IMR-90 (cell line): ENCODE measurements around the gene CCNYL1.

Experiments used
- BHLHE40 ChIP-seq: fragments of 150-350 bp; IDR thresholded peaks from 2 replicates; pipeline ENCODE4 v1.6.1; 2016; ENCODE audit warnings: mild to moderate bottlenecking, low read depth, low read length
- CEBPB ChIP-seq: IDR thresholded peaks from 2 replicates; pipeline ENCODE4 v1.6.1; 2012; ENCODE audit warnings: low read depth, low read length, improper control_type of control experiment
- CHD1 ChIP-seq: IDR thresholded peaks from 2 replicates; pipeline ENCODE4 v1.6.1; 2012; ENCODE audit warnings: low read depth, low read length, improper control_type of control experiment
- NFE2L2 ChIP-seq: fragments of 150-350 bp; IDR thresholded peaks from 2 replicates; pipeline ENCODE4 v1.6.1; 2016; ENCODE audit warnings: low read depth, mild to moderate bottlenecking, low read length
- POLR2A ChIP-seq: IDR thresholded peaks from 2 replicates; pipeline ENCODE4 v1.6.1; 2012; ENCODE audit warnings: mild to moderate bottlenecking, low read depth, low read length
- RAD21 ChIP-seq: IDR thresholded peaks from 2 replicates; pipeline ENCODE4 v1.6.1; 2012; ENCODE audit warnings: low read length, improper control_type of control experiment
- TF ChIP-seq, protein P1 (sequence below): conservative IDR thresholded peaks from 2 replicates; pipeline ENCODE4 v1.5.1; 2012; ENCODE audit warnings: mild to moderate bottlenecking, low read depth, low read length, improper control_type of control experiment
- TF ChIP-seq, protein P2 (sequence below): fragments of 150-350 bp; IDR thresholded peaks from 2 replicates; pipeline ENCODE4 v1.6.1; 2016; ENCODE audit warnings: low read depth, mild to moderate bottlenecking, low read length, moderate library complexity, borderline replicate concordance

DNA sequence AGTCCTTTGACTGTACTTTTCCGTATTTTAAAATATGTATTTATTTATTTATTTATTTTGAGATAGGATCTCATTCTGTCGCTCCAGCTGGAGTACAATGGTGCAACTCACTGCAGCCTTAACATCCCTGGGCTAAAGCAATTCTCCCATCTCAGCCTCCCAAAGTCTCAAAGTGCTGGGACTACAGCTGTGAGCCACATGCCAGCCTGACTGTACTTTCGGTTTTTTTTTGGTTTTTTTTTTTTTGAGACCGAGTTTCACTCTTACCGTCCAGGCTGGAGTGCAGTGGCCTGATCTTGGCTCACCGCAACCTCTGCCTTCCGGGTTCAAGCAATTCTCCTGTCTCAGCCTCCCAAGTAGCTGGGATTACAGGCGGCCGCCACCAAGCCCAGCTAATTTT is 28.9 kb upstream of the CCNYL1 start:
- TF ChIP-seq, protein P1, sequence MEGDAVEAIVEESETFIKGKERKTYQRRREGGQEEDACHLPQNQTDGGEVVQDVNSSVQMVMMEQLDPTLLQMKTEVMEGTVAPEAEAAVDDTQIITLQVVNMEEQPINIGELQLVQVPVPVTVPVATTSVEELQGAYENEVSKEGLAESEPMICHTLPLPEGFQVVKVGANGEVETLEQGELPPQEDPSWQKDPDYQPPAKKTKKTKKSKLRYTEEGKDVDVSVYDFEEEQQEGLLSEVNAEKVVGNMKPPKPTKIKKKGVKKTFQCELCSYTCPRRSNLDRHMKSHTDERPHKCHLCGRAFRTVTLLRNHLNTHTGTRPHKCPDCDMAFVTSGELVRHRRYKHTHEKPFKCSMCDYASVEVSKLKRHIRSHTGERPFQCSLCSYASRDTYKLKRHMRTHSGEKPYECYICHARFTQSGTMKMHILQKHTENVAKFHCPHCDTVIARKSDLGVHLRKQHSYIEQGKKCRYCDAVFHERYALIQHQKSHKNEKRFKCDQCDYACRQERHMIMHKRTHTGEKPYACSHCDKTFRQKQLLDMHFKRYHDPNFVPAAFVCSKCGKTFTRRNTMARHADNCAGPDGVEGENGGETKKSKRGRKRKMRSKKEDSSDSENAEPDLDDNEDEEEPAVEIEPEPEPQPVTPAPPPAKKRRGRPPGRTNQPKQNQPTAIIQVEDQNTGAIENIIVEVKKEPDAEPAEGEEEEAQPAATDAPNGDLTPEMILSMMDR: no peak
- no peak for TF ChIP-seq CHD1
- TF ChIP-seq, protein P2, sequence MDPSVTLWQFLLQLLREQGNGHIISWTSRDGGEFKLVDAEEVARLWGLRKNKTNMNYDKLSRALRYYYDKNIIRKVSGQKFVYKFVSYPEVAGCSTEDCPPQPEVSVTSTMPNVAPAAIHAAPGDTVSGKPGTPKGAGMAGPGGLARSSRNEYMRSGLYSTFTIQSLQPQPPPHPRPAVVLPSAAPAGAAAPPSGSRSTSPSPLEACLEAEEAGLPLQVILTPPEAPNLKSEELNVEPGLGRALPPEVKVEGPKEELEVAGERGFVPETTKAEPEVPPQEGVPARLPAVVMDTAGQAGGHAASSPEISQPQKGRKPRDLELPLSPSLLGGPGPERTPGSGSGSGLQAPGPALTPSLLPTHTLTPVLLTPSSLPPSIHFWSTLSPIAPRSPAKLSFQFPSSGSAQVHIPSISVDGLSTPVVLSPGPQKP: no peak
- TF ChIP-seq BHLHE40: no peak
- TF ChIP-seq NFE2L2: no peak
- TF ChIP-seq RAD21: no peak
- TF ChIP-seq CEBPB: no peak
- TF ChIP-seq POLR2A: no peak
